HepG2 (cell line): ENCODE data around the gene SNCA. TPM values are rescaled to one million over a fixed set of nuclear protein-coding genes. Genes with fewer than 3 reads are reported as not detected.
A peak's percentile ranks its signal among the peaks of the same experiment; 100 is the strongest.

Source experiments
- ARID3A ChIP-seq: IDR thresholded peaks from 2 replicates; pipeline ENCODE4 v1.6.1; 2012; ENCODE audit warnings: low read depth, low read length, improper control_type of control experiment
- FOXO1 ChIP-seq: sonication (generic); formaldehyde crosslinking; IDR thresholded peaks from 2 replicates; pipeline ENCODE4 v1.4.0; 2020; ENCODE audit warnings: missing genetic modification reagents
- RBM39 ChIP-seq: fragments of 200-400 bp; formaldehyde crosslinking; IDR thresholded peaks from one replicate; pipeline ENCODE4 v1.6.1; 2018; ENCODE audit warnings: antibody characterized with exemption, mild to moderate bottlenecking, low read depth, low read length; ENCODE audit not compliant: poor library complexity, severe bottlenecking
- ZMYM4 ChIP-seq: sonication (generic); formaldehyde crosslinking; IDR thresholded peaks from 2 replicates; pipeline ENCODE4 v1.8.1; 2023; ENCODE audit warnings: mild to moderate bottlenecking, missing genetic modification reagents
- polyA plus RNA-seq, 8 experiments: library from polyadenylated mRNA; depleted of rRNA in 3 of 8; stranded (reverse) in 7 of 8; unstranded in 1 of 8; fragments of >200 nt; fragmentation: Illumina TruSeq in 4 of 8; extraction: Trizol in 4 of 8; gene quantifications; 2 replicates each; pipeline versions ENCODE4 v1.2.1 to v1.2.3, GENCODE V29; 2011 to 2016; ENCODE audit warnings: low read depth in 4 of 8, missing spikeins in 1 of 8, mixed read lengths in 1 of 8; ENCODE audit not compliant: insufficient read depth in 1 of 8
- total RNA-seq, 5 experiments: library from RNA; depleted of rRNA; stranded (reverse); fragments of >200 nt; fragmentation: Illumina TruSeq; extraction: Trizol; gene quantifications; 2 replicates each; pipeline ENCODE4 v1.2.3, GENCODE V29; 2016; ENCODE audit warnings: low read depth in 1 of 5

The SNCA gene
- total and polyA plus RNA-seq, 2 of the 13 experiments (the other 11 are each of a cell fraction or from before 2014, with no cell fraction given), result not detected

GRCh38 chr4:89674876-89675459 lies 162.0 kb downstream of the SNCA start (continued):
- TF ChIP-seq ARID3A (peak; percentile 47; the same call in 1 of the 2 replicates), FOXO1 (CRISPR knock-in tag) (peak; percentile 27; the same call in 1 of the 2 replicates), ZMYM4 (no peak), RBM39 (no peak)

Other genes starting within 250 kb of the SNCA start
- not detected in 2 replicates for gene MMRN1, start 57.7 kb upstream of the SNCA start, total RNA-seq (2016; rRNA removed; fragmentation: Illumina TruSeq; extraction: Trizol)
- 0.07 TPM in 1 of 2 replicates, not detected in the other for gene MMRN1, start 57.7 kb upstream of the SNCA start, polyA plus RNA-seq (2011; rRNA removed)